Measurements from ENCODE around the gene CYTH4. TPM values are rescaled to one million over a fixed set of nuclear protein-coding genes. Genes with fewer than 3 reads are reported as not detected.

Gene CYTH4
- total and polyA plus RNA-seq, 2 of the 8 experiments (the other 6 are each of a cell fraction or from before 2014, with no cell fraction given) = 0.09 TPM; not detected in 1

- DNase-seq (ENCODE audit: low read depth in 1 of 2, low spot score in 2 of 2) = no peak
- 81% methylated on average over 6 of the region's 6 CpGs; no CpG with 5 or more reads in 1 of the 2 experiments for WGBS, 2 experiments (ENCODE audit: extremely low coverage in 1 of 2, insufficient coverage in 1 of 2, insufficient read length in 1 of 2, insufficient replicate concordance in 2 of 2, low coverage in 1 of 2, low lambda C conversion rate in 2 of 2, missing lambda C conversion rate in 1 of 2)
- H3K9ac ChIP-seq (replicated peaks in 1 of 4; ENCODE audit: extremely low read depth in 1 of 4, low read depth in 3 of 4, low read length in 3 of 4) = no peak overlapping the region
- H3K27ac ChIP-seq (ENCODE audit: low read depth, low read length) = no peak overlapping the region
- no peak overlapping the region; the same call in 1 of the 2 replicates for H4K8ac ChIP-seq (ENCODE audit: extremely low read depth, insufficient read depth, low read length)
- H3K14ac ChIP-seq (ENCODE audit: insufficient read length) = no peak overlapping the region
- H3K23ac ChIP-seq (ENCODE audit: insufficient read length) = no peak overlapping the region
- H3K4ac ChIP-seq (replicated peaks; ENCODE audit: insufficient read length, low read depth, low read length) = no peak overlapping the region
- no peaks in the 10 kb centered on the region for H3K27me3 ChIP-seq (replicated peaks in 1 of 4; ENCODE audit: control insufficient read depth in 3 of 4, extremely low read depth in 1 of 4, insufficient read depth in 3 of 4, low read length in 3 of 4)
- H3K4me1 ChIP-seq (replicated peaks in 1 of 4; ENCODE audit: control insufficient read depth in 3 of 4, insufficient read depth in 4 of 4, low read length in 3 of 4) = peaks cover 0 to 6% (median 0%) of the 10 kb centered on the region in 4 experiments; a peak in 2 of 7 replicates
- H3K79me2 ChIP-seq (ENCODE audit: control insufficient read depth in 1 of 2, insufficient read depth in 2 of 2, low read length in 2 of 2) = no peaks in the 10 kb centered on the region
- no peak overlapping the region for H2BK120ac ChIP-seq (replicated peaks; ENCODE audit: low read depth, low read length)
- H2BK20ac ChIP-seq (ENCODE audit: low read length) = no peak overlapping the region
- no peaks in the 10 kb centered on the region for H3K23me2 ChIP-seq (ENCODE audit: low read depth, low read length)
- no peak overlapping the region for H4K91ac ChIP-seq (replicated peaks; ENCODE audit: insufficient read length, low read length)
- POLR2A ChIA-PET (ENCODE audit: partially characterized antibody) = interaction anchor here (0.7 to 1.0 kb wide), 2 partner anchors 24 to 110 kb away, joined by 3 to 4 read pairs; no protein-coding TSS in a partner anchor
- H2AFZ ChIP-seq (ENCODE audit: low read length) = no peak overlapping the region
- H3K79me1 ChIP-seq (ENCODE audit: low read depth, low read length) = no peaks in the 10 kb centered on the region
- H4K20me1 ChIP-seq (replicated peaks in 1 of 2; ENCODE audit: control insufficient read depth in 1 of 2, insufficient read depth in 2 of 2, low read length in 2 of 2) = no peaks in the 10 kb centered on the region
- H4K5ac ChIP-seq (ENCODE audit: insufficient read length, low read depth, low read length) = no peak overlapping the region
- H3K9me3 ChIP-seq (ENCODE audit: insufficient read depth in 2 of 2, low read depth in 1 of 2, low read length in 1 of 2) = no peaks in the 10 kb centered on the region
- H3K36me3 ChIP-seq (ENCODE audit: control insufficient read depth in 2 of 4, insufficient read depth in 4 of 4, low read length in 3 of 4) = no peaks in the 10 kb centered on the region
- no peak for FAIRE-seq
- no peak overlapping the region for H3K56ac ChIP-seq (replicated peaks; ENCODE audit: insufficient read length, low read depth, low read length)
- no peak overlapping the region for H2AK5ac ChIP-seq (ENCODE audit: low read depth, low read length)
- no peak overlapping the region for H3K4me2 ChIP-seq (ENCODE audit: insufficient read depth in 1 of 2, low read depth in 2 of 2, low read length in 2 of 2)
- no peak overlapping the region for H3K4me3 ChIP-seq (ENCODE audit: extremely low read depth in 1 of 4, insufficient read depth in 2 of 4, low read depth in 3 of 4, low read length in 4 of 4)
- no peak overlapping the region; the same call in 1 of the 2 replicates for H3K18ac ChIP-seq (ENCODE audit: extremely low read depth, low read length)
- CTCF ChIA-PET (ENCODE audit: partially characterized antibody) = interaction anchor here (0.6 to 6.1 kb wide), 50 partner anchors 9 to 276 kb away, joined by 3 to 119 read pairs (median 4); partner anchors contain the start of genes CYTH4, ELFN2 and MFNG
- H2BK5ac ChIP-seq (ENCODE audit: low read depth, low read length) = no peak overlapping the region
- H2BK15ac ChIP-seq (ENCODE audit: low read length) = no peak overlapping the region
- H2BK12ac ChIP-seq (ENCODE audit: low read depth, low read length) = no peak overlapping the region
- no peak for TF ChIP-seq NANOG (IDR thresholded peaks at IDR 0.05; ENCODE audit: insufficient read depth, low read depth, low read length, poor library complexity, severe bottlenecking)
- no peak for TF ChIP-seq SP1 (IDR thresholded peaks at IDR 0.05; ENCODE audit: low read depth, low read length)
- no peak for TF ChIP-seq JUND (IDR thresholded peaks at IDR 0.05; ENCODE audit: low read length)
- no peak for TF ChIP-seq MAX (IDR thresholded peaks at IDR 0.05)
- TF ChIP-seq TAF1 (IDR thresholded peaks at IDR 0.05; ENCODE audit: low read depth, low read length) = no peak
- TF ChIP-seq HDAC2 (IDR thresholded peaks at IDR 0.05; ENCODE audit: borderline replicate concordance in 1 of 2, low read depth in 2 of 2, low read length in 2 of 2) = no peak
- no peak for TF ChIP-seq POU5F1 (IDR thresholded peaks at IDR 0.05; ENCODE audit: low read depth, low read length)
- TF ChIP-seq FOSL1 (IDR thresholded peaks at IDR 0.05; ENCODE audit: insufficient read depth, low read depth, low read length) = no peak
- no peak for TF ChIP-seq SIN3A (conservative IDR thresholded peaks at IDR 0.05 in 1 of 2, IDR thresholded peaks at IDR 0.05 in 1 of 2; ENCODE audit: low read depth in 1 of 2, low read length in 2 of 2)
- TF ChIP-seq TEAD4 (IDR thresholded peaks at IDR 0.05; ENCODE audit: low read depth, low read length) = no peak
- no peak for TF ChIP-seq KDM4A (IDR thresholded peaks at IDR 0.05; ENCODE audit: low read depth, low read length, severe bottlenecking)
- TF ChIP-seq TBP (IDR thresholded peaks at IDR 0.05; ENCODE audit: low read depth, low read length) = no peak
- TF ChIP-seq TAF7 (optimal IDR thresholded peaks at IDR 0.05; ENCODE audit: borderline replicate concordance, low read depth, low read length) = no peak
- no peak for TF ChIP-seq EGR1 (IDR thresholded peaks at IDR 0.05; ENCODE audit: borderline replicate concordance, low read depth, low read length)
These were observed 34.1 kb downstream of the CYTH4 start for GRCh38 chr22:37316405-37316804.

All from H1 (cell line).